Upper lobe of right lung (tissue), 1 donor: Measurements from ENCODE around the gene GDNF. TPM values are rescaled to one million over a fixed set of nuclear protein-coding genes. Genes with fewer than 3 reads are reported as not detected.
A peak's percentile ranks its signal among the peaks of the same experiment; 100 is the strongest.

Experiments
- ATAC-seq: fragments of 200-7000 bp; cut with Tn5 transposase; one replicate; pipeline ENCODE4 v1.9.1; 2020; ENCODE audit warnings: mild to moderate bottlenecking, moderate library complexity
- DNase-seq: peaks from one replicate; pipeline ENCODE4 v3.0.0-alpha.2; 2020
- H3K27ac ChIP-seq: fragments of 200-600 bp; one replicate; pipeline ENCODE4 v1.8.0; 2022
- H3K27me3 ChIP-seq: fragments of 200-600 bp; one replicate; pipeline ENCODE4 v1.8.0; 2022; ENCODE audit warnings: mild to moderate bottlenecking
- H3K36me3 ChIP-seq: fragments of 200-600 bp; one replicate; pipeline ENCODE4 v1.8.0; 2022
- H3K4me1 ChIP-seq: fragments of 200-600 bp; one replicate; pipeline ENCODE4 v1.8.0; 2022
- H3K4me3 ChIP-seq: fragments of 200-600 bp; one replicate; pipeline ENCODE4 v1.8.0; 2022; ENCODE audit warnings: mild to moderate bottlenecking
- H3K9me3 ChIP-seq: fragments of 200-600 bp; one replicate; pipeline ENCODE4 v1.8.0; 2022
- intact Hi-C: fragments of 100-400 bp; cut with DNase I; formaldehyde crosslinking; loops from one replicate; pipeline ENCODE4 v1.11.0; 2022
- long read RNA-seq: library from polyadenylated mRNA; unstranded; transcript quantifications from one replicate; pipeline ENCODE4 v2.0.0, GENCODE V29; 2021
- total RNA-seq: library from RNA; stranded (reverse); fragmentation: NEBNext Ultra II Directional; extraction: Animal tissue kit (Norgen Biotek cat#: 25700); gene quantifications from one replicate; pipeline ENCODE4 v1.2.1, GENCODE V29; 2021
- TF ChIP-seq, protein P1 (sequence below): fragments of 200-600 bp; IDR thresholded peaks from one replicate; pipeline ENCODE4 v1.8.0; 2022; ENCODE audit warnings: antibody characterized with exemption
- donor health status: DM: no; HTN: yes; CAD: no; lungs with severe emphysema.

The GDNF gene, protein sequence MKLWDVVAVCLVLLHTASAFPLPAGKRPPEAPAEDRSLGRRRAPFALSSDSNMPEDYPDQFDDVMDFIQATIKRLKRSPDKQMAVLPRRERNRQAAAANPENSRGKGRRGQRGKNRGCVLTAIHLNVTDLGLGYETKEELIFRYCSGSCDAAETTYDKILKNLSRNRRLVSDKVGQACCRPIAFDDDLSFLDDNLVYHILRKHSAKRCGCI
- 0.23 TPM for total RNA-seq
- long read RNA-seq, result 0 reads

DNA sequence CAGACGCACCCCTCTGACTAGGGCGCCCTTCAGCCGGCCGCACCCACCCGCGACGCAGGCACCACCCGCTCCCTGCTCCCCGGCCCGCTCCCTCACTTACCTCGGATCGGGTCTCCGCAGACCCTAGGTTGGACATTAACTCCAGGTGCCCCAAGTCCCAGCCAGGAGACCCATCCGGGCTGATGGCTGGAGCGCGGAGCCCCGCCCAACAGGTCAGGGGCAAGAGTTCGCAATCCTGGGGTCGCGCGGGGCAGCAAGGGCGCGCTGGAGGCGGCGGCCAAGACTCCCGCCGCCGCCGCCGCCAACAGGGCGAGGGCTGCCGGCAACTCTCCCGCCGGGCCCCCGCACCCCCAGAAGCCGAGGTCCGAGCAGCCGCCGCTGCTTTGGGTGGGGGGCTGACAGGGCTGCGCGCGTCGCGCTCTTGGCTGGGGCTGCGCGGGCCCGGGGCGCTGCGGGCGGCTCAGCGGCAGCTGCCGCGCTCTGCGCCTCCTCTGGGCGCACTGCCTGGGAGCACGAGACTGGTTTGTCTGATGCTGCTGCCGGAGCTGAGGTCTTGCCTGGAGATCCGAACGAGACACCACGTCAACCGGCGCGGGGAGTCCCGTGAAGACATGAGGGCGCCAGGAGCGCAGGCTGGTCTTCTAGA, at the start of gene GDNF:
Gene GDNF, minus strand, starts transcription at position 635 of the 646 bp plus-strand sequence. CDS start 5,245 bp downstream, outside the sequence.
- Histone ChIP-seq H3K27ac (no peak within 1 kb of the TSS), H3K4me1 (peaks cover 35% of the 10 kb centered on the region), H3K36me3 (no peaks in the 10 kb centered on the region), H3K9me3 (no peaks in the 10 kb centered on the region), H3K27me3 (peaks cover 96% of the 10 kb centered on the region), H3K4me3 (peak within 1 kb of the TSS; percentile 32)
- intact Hi-C loops, result loop anchor here (10.0 kb wide), 1 partner anchor 355 kb away; no protein-coding TSS in a partner anchor
- TF ChIP-seq, protein P1, sequence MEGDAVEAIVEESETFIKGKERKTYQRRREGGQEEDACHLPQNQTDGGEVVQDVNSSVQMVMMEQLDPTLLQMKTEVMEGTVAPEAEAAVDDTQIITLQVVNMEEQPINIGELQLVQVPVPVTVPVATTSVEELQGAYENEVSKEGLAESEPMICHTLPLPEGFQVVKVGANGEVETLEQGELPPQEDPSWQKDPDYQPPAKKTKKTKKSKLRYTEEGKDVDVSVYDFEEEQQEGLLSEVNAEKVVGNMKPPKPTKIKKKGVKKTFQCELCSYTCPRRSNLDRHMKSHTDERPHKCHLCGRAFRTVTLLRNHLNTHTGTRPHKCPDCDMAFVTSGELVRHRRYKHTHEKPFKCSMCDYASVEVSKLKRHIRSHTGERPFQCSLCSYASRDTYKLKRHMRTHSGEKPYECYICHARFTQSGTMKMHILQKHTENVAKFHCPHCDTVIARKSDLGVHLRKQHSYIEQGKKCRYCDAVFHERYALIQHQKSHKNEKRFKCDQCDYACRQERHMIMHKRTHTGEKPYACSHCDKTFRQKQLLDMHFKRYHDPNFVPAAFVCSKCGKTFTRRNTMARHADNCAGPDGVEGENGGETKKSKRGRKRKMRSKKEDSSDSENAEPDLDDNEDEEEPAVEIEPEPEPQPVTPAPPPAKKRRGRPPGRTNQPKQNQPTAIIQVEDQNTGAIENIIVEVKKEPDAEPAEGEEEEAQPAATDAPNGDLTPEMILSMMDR, result no peak
- DNase-seq (peak; percentile 63), ATAC-seq (peak; percentile 39)

DNA sequence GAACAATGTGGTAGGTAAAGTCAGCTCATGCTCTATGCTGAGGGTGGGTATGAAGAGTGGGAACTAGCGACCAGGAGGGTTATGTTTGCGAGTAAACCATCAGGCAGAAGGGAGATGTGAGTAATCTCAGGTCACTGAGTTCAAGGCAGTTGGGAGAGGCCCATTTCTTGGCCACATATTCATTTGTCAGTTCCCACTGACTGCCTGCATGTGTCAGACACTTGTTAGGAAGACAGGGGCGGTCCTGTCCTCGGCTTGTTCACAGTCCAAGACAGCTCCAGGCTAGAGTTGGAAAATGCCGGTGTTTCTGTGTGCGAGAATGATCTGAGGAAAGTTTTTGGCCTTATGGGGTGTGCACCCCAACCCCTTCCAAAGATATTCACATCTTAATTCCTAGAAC, 48.6 kb upstream of the GDNF start:
- intact Hi-C loops, result no loop called here
- no peak for ATAC-seq
- Histone ChIP-seq H3K9me3 (no peaks in the 10 kb centered on the region), H3K4me1 (no peaks in the 10 kb centered on the region), H3K36me3 (no peaks in the 10 kb centered on the region), H3K27me3 (no peaks in the 10 kb centered on the region), H3K4me3 (no peak overlapping the region), H3K27ac (no peak overlapping the region)
- no peak for DNase-seq
- TF ChIP-seq, protein P1, result no peak

DNA sequence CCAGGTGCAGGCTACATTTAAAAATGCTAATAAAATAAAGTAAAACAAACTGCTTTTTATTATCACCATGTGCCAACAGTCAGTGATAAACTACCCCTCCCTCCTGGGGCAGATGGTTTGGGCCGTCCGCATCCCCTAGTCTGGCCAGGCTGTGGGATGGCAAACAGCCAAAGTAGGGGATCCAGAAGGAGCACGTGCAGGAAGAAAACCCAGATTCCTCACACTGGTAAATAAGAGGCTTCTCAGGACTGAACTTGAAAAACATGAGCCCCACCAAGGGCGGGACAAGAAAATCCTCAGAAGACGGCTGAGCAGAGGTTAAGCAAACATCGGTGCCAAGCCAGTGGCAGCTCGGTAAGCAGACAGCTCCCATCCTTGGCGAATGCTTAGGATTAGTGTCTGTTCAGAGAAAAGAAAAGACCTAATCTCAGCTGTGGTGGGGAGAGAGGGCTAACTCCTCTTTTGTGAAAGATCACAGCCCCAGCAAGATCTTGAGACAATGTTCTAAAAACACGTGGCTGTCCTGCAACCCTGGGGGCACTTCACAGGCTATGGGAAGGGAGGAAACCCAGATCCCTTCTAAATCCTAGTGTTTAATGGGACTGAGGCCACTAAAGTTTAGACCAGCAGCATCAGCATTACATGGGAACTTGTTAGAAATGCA, 46.5 kb upstream of the GDNF start:
- ATAC-seq (no peak), DNase-seq (no peak)
- intact Hi-C loops, result no loop called here
- no peak overlapping the region for H3K27ac ChIP-seq
- H3K36me3 ChIP-seq, result no peaks in the 10 kb centered on the region
- TF ChIP-seq, protein P1, result no peak
- H3K27me3 ChIP-seq, result no peaks in the 10 kb centered on the region
- H3K4me3 ChIP-seq, result no peak overlapping the region
- H3K9me3 ChIP-seq, result no peaks in the 10 kb centered on the region
- H3K4me1 ChIP-seq, result no peaks in the 10 kb centered on the region

DNA sequence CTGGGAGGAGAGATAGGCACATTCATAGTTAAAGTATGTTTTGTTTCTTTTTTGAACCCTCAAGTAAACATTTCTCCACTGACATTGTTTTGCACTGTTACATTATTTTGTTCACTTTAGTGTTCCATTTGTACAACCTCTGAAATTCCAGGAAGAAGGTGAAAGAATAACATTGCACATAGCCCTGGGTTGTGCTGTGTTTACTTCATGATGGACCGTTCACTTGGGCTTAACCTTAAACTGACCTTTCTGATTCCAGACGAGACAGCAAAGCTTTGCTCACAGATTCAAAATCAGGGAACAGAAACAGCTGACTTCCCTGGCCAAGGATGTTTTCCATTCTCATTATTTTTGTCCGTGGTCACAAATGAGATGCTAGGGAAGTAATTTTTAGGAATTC, 42.8 kb upstream of the GDNF start:
- no peak overlapping the region for H3K4me3 ChIP-seq
- no peaks in the 10 kb centered on the region for H3K4me1 ChIP-seq
- no peaks in the 10 kb centered on the region for H3K36me3 ChIP-seq
- ATAC-seq, result no peak
- no peak for DNase-seq
- H3K9me3 ChIP-seq, result no peaks in the 10 kb centered on the region
- TF ChIP-seq, protein P1, result no peak
- intact Hi-C loops, result no loop called here
- H3K27ac ChIP-seq, result no peak overlapping the region
- no peaks in the 10 kb centered on the region for H3K27me3 ChIP-seq

DNA sequence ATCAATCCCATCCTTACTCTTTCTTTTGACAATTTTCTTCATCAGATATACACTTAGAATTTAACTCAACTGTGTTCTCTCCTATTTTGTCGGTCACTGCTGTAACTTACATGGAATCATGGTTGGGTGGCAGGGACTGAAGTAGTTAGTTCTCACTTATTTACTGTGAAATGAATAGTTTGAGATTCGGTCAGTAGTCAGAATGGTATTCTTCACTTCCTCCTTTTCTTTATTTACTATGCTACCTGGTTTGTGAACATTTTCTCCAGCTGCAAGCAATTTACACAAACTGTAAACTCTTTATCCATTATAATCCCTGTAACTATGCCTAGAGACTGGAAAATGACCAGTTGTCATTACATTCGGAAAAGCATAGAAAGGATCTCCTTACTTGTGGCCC, 41.5 kb upstream of the GDNF start:
- Histone ChIP-seq H3K36me3 (no peaks in the 10 kb centered on the region), H3K4me3 (no peak overlapping the region), H3K27ac (no peak overlapping the region), H3K27me3 (no peaks in the 10 kb centered on the region), H3K9me3 (no peaks in the 10 kb centered on the region), H3K4me1 (no peaks in the 10 kb centered on the region)
- intact Hi-C loops, result no loop called here
- DNase-seq, result no peak
- TF ChIP-seq, protein P1, result no peak
- no peak for ATAC-seq
